Measurements from ENCODE around the gene STAC3. TPM values are rescaled to one million over a fixed set of nuclear protein-coding genes. Genes with fewer than 3 reads are reported as not detected.

STAC3 gene
- total RNA-seq, 1 experiment from 2014 or later: 2.8 TPM

DNA sequence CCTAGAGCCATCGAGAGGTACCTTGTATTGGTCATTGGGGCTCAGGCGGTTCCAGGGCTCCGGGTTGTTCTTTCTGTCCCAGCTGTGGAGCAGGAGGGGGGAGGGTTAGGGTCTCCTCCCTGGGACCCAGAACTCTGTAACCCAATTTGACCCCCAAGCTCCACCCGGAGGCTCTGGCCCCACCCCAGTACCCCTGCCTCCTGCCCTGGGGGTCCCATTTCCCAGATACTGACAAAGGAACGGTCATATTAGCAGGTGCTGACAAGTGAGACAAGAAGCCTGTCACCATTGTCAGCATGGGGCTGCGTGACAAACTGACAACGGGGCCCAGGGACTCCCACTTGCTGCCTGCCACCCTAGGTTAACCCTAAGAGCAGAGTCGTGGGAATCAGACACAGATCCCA, 15.3 kb downstream of the STAC3 start:
- H2AK5ac ChIP-seq (ENCODE audit: insufficient read length, low read length): no peak overlapping the region
- no peak overlapping the region for H3K27ac Mint-ChIP-seq

More for the DNA sequence above, 15.3 kb downstream of the STAC3 start:
- no peaks in the 10 kb centered on the region for H3K9me3 Mint-ChIP-seq
- no peak overlapping the region for H3K18ac ChIP-seq (ENCODE audit: insufficient read length, low read depth, low read length)
- peaks cover 62% of the 10 kb centered on the region for H3K27me3 Mint-ChIP-seq (ENCODE audit: low read depth)
- H3K4ac ChIP-seq (ENCODE audit: low read depth, low read length): no peak overlapping the region
- no peak overlapping the region for H4K8ac ChIP-seq (replicated peaks; ENCODE audit: insufficient read length, low read depth, low read length)
- no peak overlapping the region for H2BK5ac ChIP-seq (ENCODE audit: insufficient read length, low read length)
- H3K79me2 ChIP-seq (ENCODE audit: insufficient read depth, low read length): no peaks in the 10 kb centered on the region; the same call in 1 of the 2 replicates
- H3K56ac ChIP-seq (ENCODE audit: insufficient read length, low read depth, low read length): no peak overlapping the region
- H2BK15ac ChIP-seq (ENCODE audit: low read depth, low read length): no peak overlapping the region
- H4K20me1 ChIP-seq (ENCODE audit: control insufficient read depth, insufficient read depth, insufficient read length): peaks cover 4% of the 10 kb centered on the region
- peaks cover 47 to 56% of the 10 kb centered on the region in 2 experiments for H3K4me1 Mint-ChIP-seq
- no peak overlapping the region for H3T11ph ChIP-seq (ENCODE audit: low read length)
- no peak for DNase-seq
- no peak overlapping the region for H4K5ac ChIP-seq (ENCODE audit: insufficient read length, low read depth, low read length)
- H3K23ac ChIP-seq (ENCODE audit: insufficient read length, low read depth, low read length): no peak overlapping the region
- H4K91ac ChIP-seq (ENCODE audit: insufficient read length, low read depth, low read length): no peak overlapping the region
- peaks cover 38 to 41% (median 41%) of the 10 kb centered on the region in 3 experiments for H3K36me3 Mint-ChIP-seq (ENCODE audit: insufficient read depth in 1 of 3, low read depth in 3 of 3)
- H3K4me3 Mint-ChIP-seq: 0 out of 5 replicates have a peak overlapping the region, but pooled peaks of 1 of the 2 experiments have one; percentile 52
- no peak overlapping the region for H3K9ac ChIP-seq (ENCODE audit: extremely low read depth, insufficient read length, low read length)
- no peaks in the 10 kb centered on the region for H3K4me1 ChIP-seq (ENCODE audit: insufficient read depth, low read length)
- peaks cover 39% of the 10 kb centered on the region for H3K27me3 ChIP-seq (ENCODE audit: insufficient read depth, low read length)
- no peak overlapping the region for H2AFZ ChIP-seq (ENCODE audit: low read length)
- whole genome bisulfite sequencing (ENCODE audit: extremely low coverage, insufficient read length, low lambda C conversion rate): no CpG with 5 or more reads among the region's 8 CpGs
- no peak overlapping the region for H2BK12ac ChIP-seq (ENCODE audit: insufficient read length, low read depth, low read length)
- TF ChIP-seq, protein P1, sequence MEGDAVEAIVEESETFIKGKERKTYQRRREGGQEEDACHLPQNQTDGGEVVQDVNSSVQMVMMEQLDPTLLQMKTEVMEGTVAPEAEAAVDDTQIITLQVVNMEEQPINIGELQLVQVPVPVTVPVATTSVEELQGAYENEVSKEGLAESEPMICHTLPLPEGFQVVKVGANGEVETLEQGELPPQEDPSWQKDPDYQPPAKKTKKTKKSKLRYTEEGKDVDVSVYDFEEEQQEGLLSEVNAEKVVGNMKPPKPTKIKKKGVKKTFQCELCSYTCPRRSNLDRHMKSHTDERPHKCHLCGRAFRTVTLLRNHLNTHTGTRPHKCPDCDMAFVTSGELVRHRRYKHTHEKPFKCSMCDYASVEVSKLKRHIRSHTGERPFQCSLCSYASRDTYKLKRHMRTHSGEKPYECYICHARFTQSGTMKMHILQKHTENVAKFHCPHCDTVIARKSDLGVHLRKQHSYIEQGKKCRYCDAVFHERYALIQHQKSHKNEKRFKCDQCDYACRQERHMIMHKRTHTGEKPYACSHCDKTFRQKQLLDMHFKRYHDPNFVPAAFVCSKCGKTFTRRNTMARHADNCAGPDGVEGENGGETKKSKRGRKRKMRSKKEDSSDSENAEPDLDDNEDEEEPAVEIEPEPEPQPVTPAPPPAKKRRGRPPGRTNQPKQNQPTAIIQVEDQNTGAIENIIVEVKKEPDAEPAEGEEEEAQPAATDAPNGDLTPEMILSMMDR (conservative IDR thresholded peaks at IDR 0.05): no peak
- H2BK120ac ChIP-seq (ENCODE audit: low read depth, low read length, poor library complexity, severe bottlenecking): no peak overlapping the region
- peaks cover 5% of the 10 kb centered on the region for H3K79me1 ChIP-seq (ENCODE audit: insufficient read depth, low read depth, low read length, poor library complexity, severe bottlenecking)
- H3K27ac ChIP-seq (ENCODE audit: insufficient read length, low read depth, low read length): no peak overlapping the region
- no peak overlapping the region for H3K4me2 ChIP-seq (ENCODE audit: insufficient read depth, insufficient read length, low read length)
- no peak overlapping the region for H3K14ac ChIP-seq (ENCODE audit: insufficient read depth, low read length)
- H2BK20ac ChIP-seq (ENCODE audit: low read depth, low read length, poor library complexity, severe bottlenecking): no peak overlapping the region
- H3K23me2 ChIP-seq (ENCODE audit: insufficient read length, low read depth, low read length, poor library complexity, severe bottlenecking): peaks cover 25% of the 10 kb centered on the region
- H3K9me3 ChIP-seq (ENCODE audit: control insufficient read depth, low read depth, low read length): no peaks in the 10 kb centered on the region

Data from H9 (cell line).